WTC11 (cell line): ENCODE results near the gene FBXL14. TPM values are rescaled to one million over a fixed set of nuclear protein-coding genes. Genes with fewer than 3 reads are reported as not detected.

Experiments used
- ATAC-seq: fragments of 200-7000 bp; cut with Tn5 transposase; 2 replicates; pipeline ENCODE4 v1.10.0; 2021; ENCODE audit warnings: mild to moderate bottlenecking, moderate library complexity
- CTCF ChIA-PET: fragments of 300-600 bp; sonication (Branson Sonifier 250); formaldehyde crosslinking; loops from one replicate; lab custom pipeline; 2021; ENCODE audit warnings: antibody characterized with exemption; lab: Charles Lee
- POLR2A ChIA-PET: fragments of 350-600 bp; sonication (Branson Sonifier 250); formaldehyde crosslinking; loops from one replicate; lab custom pipeline; 2021; ENCODE audit warnings: antibody characterized with exemption; lab: Charles Lee
- DNase-seq: peaks from one replicate; pipeline ENCODE4 v3.0.0; 2021; ENCODE audit warnings: low spot score
- H3K27ac Mint-ChIP-seq: 2 replicates; pipeline ENCODE4 v1.8.0; 2021; ENCODE audit warnings: mixed read lengths
- H3K27me3 Mint-ChIP-seq: 2 replicates; pipeline ENCODE4 v1.8.0; 2021; ENCODE audit warnings: low read depth, mild to moderate bottlenecking, moderate library complexity, mixed read lengths
- H3K36me3 Mint-ChIP-seq: 2 replicates; pipeline ENCODE4 v1.8.0; 2021; ENCODE audit warnings: mixed read lengths
- H3K4me1 Mint-ChIP-seq: 2 replicates; pipeline ENCODE4 v1.8.0; 2022; ENCODE audit warnings: mixed read lengths
- H3K4me3 Mint-ChIP-seq: 2 replicates; pipeline ENCODE4 v1.8.0; 2021; ENCODE audit warnings: mild to moderate bottlenecking, moderate library complexity, mixed read lengths
- H3K9me3 Mint-ChIP-seq: 2 replicates; pipeline ENCODE4 v1.8.0; 2021; ENCODE audit warnings: mixed read lengths
- EMX1 ChIP-seq: fragments of 250-450 bp; sonication (Bioruptor Pico); IDR thresholded peaks from 2 replicates; pipeline ENCODE4 v1.8.0; 2021; ENCODE audit warnings: mild to moderate bottlenecking
- FOXJ3 ChIP-seq: sonication (generic); formaldehyde crosslinking; IDR thresholded peaks from 2 replicates; pipeline ENCODE4 v1.9.0; 2021; ENCODE audit warnings: missing genetic modification reagents, mild to moderate bottlenecking, borderline replicate concordance
- GABPB1 ChIP-seq: sonication (generic); formaldehyde crosslinking; IDR thresholded peaks from 2 replicates; pipeline ENCODE4 v1.8.1; 2023; ENCODE audit warnings: mild to moderate bottlenecking, missing genetic modification reagents
- JAZF1 ChIP-seq: fragments of 250-450 bp; sonication (Bioruptor Pico); IDR thresholded peaks from 2 replicates; pipeline ENCODE4 v1.9.0; 2021; ENCODE audit warnings: moderate library complexity, mild to moderate bottlenecking, inconsistent platforms
- KAT7 ChIP-seq: sonication (generic); formaldehyde crosslinking; IDR thresholded peaks from 2 replicates; pipeline ENCODE4 v1.8.1; 2023; ENCODE audit warnings: missing genetic modification reagents, mild to moderate bottlenecking, borderline replicate concordance
- MXD4 ChIP-seq: fragments of 250-450 bp; sonication (Bioruptor Pico); IDR thresholded peaks from 2 replicates; pipeline ENCODE4 v1.8.0; 2021; ENCODE audit warnings: mild to moderate bottlenecking, moderate library complexity, borderline replicate concordance
- NFYB ChIP-seq: sonication (generic); formaldehyde crosslinking; conservative IDR thresholded peaks from 2 replicates; pipeline ENCODE4 v1.8.0; 2022; ENCODE audit warnings: low read depth, missing genetic modification reagents
- NR1H2 ChIP-seq: sonication (generic); formaldehyde crosslinking; IDR thresholded peaks from 2 replicates; pipeline ENCODE4 v1.9.0; 2021; ENCODE audit warnings: mild to moderate bottlenecking, moderate library complexity, missing genetic modification reagents
- OVOL2 ChIP-seq: fragments of 250-450 bp; sonication (Bioruptor Pico); IDR thresholded peaks from 2 replicates; pipeline ENCODE4 v1.9.0; 2021; ENCODE audit warnings: mild to moderate bottlenecking, borderline replicate concordance
- RORB ChIP-seq: fragments of 250-450 bp; sonication (Bioruptor Pico); IDR thresholded peaks from 2 replicates; pipeline ENCODE4 v1.9.0; 2021; ENCODE audit warnings: mild to moderate bottlenecking
- SMAD3 ChIP-seq: sonication (generic); formaldehyde crosslinking; IDR thresholded peaks from 2 replicates; pipeline ENCODE4 v1.8.0; 2022; ENCODE audit warnings: missing genetic modification reagents, mild to moderate bottlenecking, borderline replicate concordance
- SMAD4 ChIP-seq: sonication (generic); formaldehyde crosslinking; IDR thresholded peaks from 2 replicates; pipeline ENCODE4 v1.8.0; 2022; ENCODE audit warnings: mild to moderate bottlenecking, missing genetic modification reagents
- TEAD1 ChIP-seq: sonication (generic); formaldehyde crosslinking; IDR thresholded peaks from 2 replicates; pipeline ENCODE4 v1.8.0; 2022; ENCODE audit warnings: mild to moderate bottlenecking, missing genetic modification reagents
- TP53 ChIP-seq: sonication (generic); formaldehyde crosslinking; IDR thresholded peaks from 2 replicates; pipeline ENCODE4 v1.8.1; 2023; ENCODE audit warnings: mild to moderate bottlenecking, missing genetic modification reagents
- ZNF121 ChIP-seq: sonication (generic); formaldehyde crosslinking; IDR thresholded peaks from 2 replicates; pipeline ENCODE4 v1.8.0; 2023; ENCODE audit warnings: missing genetic modification reagents
- ZNF263 ChIP-seq: sonication (generic); formaldehyde crosslinking; IDR thresholded peaks from 2 replicates; pipeline ENCODE4 v1.8.1; 2022; ENCODE audit warnings: low read depth, mild to moderate bottlenecking, moderate library complexity, missing genetic modification reagents
- ZNF396 ChIP-seq: fragments of 250-450 bp; sonication (Bioruptor Pico); IDR thresholded peaks from 2 replicates; pipeline ENCODE4 v1.8.0; 2021; ENCODE audit warnings: mild to moderate bottlenecking, moderate library complexity, borderline replicate concordance
- total RNA-seq: library from RNA; stranded (reverse); gene quantifications from 3 replicates; pipeline ENCODE4 v1.2.3, GENCODE V29; 2021
- TF ChIP-seq, protein P1 (sequence below): sonication (generic); formaldehyde crosslinking; IDR thresholded peaks from 2 replicates; pipeline ENCODE4 v1.8.1; 2023; ENCODE audit warnings: mild to moderate bottlenecking, missing genetic modification reagents, moderate library complexity
- TF ChIP-seq, protein P2 (sequence below): sonication (generic); formaldehyde crosslinking; IDR thresholded peaks from 2 replicates; pipeline ENCODE4 v1.8.0; 2022; ENCODE audit warnings: mild to moderate bottlenecking, missing genetic modification reagents
- TF ChIP-seq, protein P3 (sequence below): fragments of 250-450 bp; sonication (Bioruptor Pico); IDR thresholded peaks from 2 replicates; pipeline ENCODE4 v1.9.0; 2021; ENCODE audit warnings: mild to moderate bottlenecking
- TF ChIP-seq, protein P4 (sequence below): sonication (generic); formaldehyde crosslinking; IDR thresholded peaks from 2 replicates; pipeline ENCODE4 v1.8.0; 2023; ENCODE audit warnings: missing genetic modification reagents, mild to moderate bottlenecking, borderline replicate concordance

FBXL14 gene
- total RNA-seq, 1 experiment from 2014 or later: 12.0 TPM

DNA sequence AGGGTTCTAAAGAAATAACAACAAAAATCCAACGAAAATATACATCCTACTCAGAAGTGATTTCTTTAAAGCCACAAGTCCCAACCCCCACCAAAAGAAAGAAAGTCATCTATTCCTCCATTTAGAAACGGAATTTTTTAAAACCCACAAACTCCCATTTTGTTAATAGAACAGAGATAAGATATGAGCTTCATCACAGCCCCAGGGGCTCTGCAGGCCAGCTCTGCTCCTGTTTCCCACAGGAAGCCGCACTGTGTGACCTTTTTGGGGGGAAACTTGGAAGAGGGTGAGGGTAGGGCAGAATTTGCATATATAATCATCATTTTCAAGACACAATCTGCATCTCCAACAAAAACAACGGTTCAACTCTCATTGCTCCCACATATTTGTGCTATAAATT is 2.8 kb downstream of the FBXL14 start:
- ATAC-seq (no peak), DNase-seq (no peak)
- H3K4me3 Mint-ChIP-seq: peak overlapping the region; percentile 86
- ChIA-PET POLR2A (no interaction called here), CTCF (interaction anchor here (1.6 to 2.4 kb wide), 2 partner anchors 11 to 38 kb away, joined by 3 to 16 read pairs; partner anchors contain the start of gene WNT5B)
- peaks cover 78% of the 10 kb centered on the region for H3K27me3 Mint-ChIP-seq
- TF ChIP-seq, protein P1, sequence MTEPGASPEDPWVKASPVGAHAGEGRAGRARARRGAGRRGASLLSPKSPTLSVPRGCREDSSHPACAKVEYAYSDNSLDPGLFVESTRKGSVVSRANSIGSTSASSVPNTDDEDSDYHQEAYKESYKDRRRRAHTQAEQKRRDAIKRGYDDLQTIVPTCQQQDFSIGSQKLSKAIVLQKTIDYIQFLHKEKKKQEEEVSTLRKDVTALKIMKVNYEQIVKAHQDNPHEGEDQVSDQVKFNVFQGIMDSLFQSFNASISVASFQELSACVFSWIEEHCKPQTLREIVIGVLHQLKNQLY (CRISPR knock-in tag): no peak
- no peak for TF ChIP-seq SMAD3 (CRISPR knock-in tag)
- TF ChIP-seq FOXJ3: no peak
- no peaks in the 10 kb centered on the region for H3K36me3 Mint-ChIP-seq
- H3K9me3 Mint-ChIP-seq: no peaks in the 10 kb centered on the region
- no peak overlapping the region for H3K27ac Mint-ChIP-seq
- peaks cover 72% of the 10 kb centered on the region for H3K4me1 Mint-ChIP-seq

GRCh38 chr12:1591034-1591433 is 3.3 kb downstream of the FBXL14 start:
- ATAC-seq (no peak), DNase-seq (no peak)
- H3K27me3 Mint-ChIP-seq: peaks cover 78% of the 10 kb centered on the region
- peaks cover 72% of the 10 kb centered on the region for H3K4me1 Mint-ChIP-seq
- ChIA-PET POLR2A (interaction anchor here (0.6 kb wide), 1 partner anchor 254 kb away, joined by 5 read pairs; no protein-coding TSS in a partner anchor), CTCF (interaction anchor here (0.9 to 5.9 kb wide), 7 partner anchors 10 to 641 kb away, joined by 3 to 39 read pairs (median 4); partner anchors contain the start of gene RAD52)
- H3K36me3 Mint-ChIP-seq: no peaks in the 10 kb centered on the region
- TF ChIP-seq, protein P2, sequence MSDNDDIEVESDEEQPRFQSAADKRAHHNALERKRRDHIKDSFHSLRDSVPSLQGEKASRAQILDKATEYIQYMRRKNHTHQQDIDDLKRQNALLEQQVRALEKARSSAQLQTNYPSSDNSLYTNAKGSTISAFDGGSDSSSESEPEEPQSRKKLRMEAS: no peak
- TF ChIP-seq GABPB1 (CRISPR knock-in tag) (no peak), TEAD1 (no peak), MXD4 (CRISPR knock-in tag) (no peak), NFYB (CRISPR knock-in tag) (no peak), TP53 (CRISPR knock-in tag) (no peak), KAT7 (no peak), SMAD4 (CRISPR knock-in tag) (no peak), OVOL2 (CRISPR knock-in tag) (no peak), JAZF1 (no peak), EMX1 (CRISPR knock-in tag) (no peak), ZNF396 (CRISPR knock-in tag) (no peak), ZNF121 (CRISPR knock-in tag) (no peak), RORB (CRISPR knock-in tag) (no peak), NR1H2 (CRISPR knock-in tag) (no peak), ZNF263 (CRISPR knock-in tag) (no peak)
- TF ChIP-seq, protein P3, sequence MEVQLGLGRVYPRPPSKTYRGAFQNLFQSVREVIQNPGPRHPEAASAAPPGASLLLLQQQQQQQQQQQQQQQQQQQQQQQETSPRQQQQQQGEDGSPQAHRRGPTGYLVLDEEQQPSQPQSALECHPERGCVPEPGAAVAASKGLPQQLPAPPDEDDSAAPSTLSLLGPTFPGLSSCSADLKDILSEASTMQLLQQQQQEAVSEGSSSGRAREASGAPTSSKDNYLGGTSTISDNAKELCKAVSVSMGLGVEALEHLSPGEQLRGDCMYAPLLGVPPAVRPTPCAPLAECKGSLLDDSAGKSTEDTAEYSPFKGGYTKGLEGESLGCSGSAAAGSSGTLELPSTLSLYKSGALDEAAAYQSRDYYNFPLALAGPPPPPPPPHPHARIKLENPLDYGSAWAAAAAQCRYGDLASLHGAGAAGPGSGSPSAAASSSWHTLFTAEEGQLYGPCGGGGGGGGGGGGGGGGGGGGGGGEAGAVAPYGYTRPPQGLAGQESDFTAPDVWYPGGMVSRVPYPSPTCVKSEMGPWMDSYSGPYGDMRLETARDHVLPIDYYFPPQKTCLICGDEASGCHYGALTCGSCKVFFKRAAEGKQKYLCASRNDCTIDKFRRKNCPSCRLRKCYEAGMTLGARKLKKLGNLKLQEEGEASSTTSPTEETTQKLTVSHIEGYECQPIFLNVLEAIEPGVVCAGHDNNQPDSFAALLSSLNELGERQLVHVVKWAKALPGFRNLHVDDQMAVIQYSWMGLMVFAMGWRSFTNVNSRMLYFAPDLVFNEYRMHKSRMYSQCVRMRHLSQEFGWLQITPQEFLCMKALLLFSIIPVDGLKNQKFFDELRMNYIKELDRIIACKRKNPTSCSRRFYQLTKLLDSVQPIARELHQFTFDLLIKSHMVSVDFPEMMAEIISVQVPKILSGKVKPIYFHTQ (CRISPR knock-in tag): no peak
- TF ChIP-seq, protein P4, sequence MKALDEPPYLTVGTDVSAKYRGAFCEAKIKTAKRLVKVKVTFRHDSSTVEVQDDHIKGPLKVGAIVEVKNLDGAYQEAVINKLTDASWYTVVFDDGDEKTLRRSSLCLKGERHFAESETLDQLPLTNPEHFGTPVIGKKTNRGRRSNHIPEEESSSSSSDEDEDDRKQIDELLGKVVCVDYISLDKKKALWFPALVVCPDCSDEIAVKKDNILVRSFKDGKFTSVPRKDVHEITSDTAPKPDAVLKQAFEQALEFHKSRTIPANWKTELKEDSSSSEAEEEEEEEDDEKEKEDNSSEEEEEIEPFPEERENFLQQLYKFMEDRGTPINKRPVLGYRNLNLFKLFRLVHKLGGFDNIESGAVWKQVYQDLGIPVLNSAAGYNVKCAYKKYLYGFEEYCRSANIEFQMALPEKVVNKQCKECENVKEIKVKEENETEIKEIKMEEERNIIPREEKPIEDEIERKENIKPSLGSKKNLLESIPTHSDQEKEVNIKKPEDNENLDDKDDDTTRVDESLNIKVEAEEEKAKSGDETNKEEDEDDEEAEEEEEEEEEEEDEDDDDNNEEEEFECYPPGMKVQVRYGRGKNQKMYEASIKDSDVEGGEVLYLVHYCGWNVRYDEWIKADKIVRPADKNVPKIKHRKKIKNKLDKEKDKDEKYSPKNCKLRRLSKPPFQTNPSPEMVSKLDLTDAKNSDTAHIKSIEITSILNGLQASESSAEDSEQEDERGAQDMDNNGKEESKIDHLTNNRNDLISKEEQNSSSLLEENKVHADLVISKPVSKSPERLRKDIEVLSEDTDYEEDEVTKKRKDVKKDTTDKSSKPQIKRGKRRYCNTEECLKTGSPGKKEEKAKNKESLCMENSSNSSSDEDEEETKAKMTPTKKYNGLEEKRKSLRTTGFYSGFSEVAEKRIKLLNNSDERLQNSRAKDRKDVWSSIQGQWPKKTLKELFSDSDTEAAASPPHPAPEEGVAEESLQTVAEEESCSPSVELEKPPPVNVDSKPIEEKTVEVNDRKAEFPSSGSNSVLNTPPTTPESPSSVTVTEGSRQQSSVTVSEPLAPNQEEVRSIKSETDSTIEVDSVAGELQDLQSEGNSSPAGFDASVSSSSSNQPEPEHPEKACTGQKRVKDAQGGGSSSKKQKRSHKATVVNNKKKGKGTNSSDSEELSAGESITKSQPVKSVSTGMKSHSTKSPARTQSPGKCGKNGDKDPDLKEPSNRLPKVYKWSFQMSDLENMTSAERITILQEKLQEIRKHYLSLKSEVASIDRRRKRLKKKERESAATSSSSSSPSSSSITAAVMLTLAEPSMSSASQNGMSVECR (CRISPR knock-in tag): no peak
- H3K27ac Mint-ChIP-seq: no peak overlapping the region
- peak overlapping the region; percentile 71 for H3K4me3 Mint-ChIP-seq
- H3K9me3 Mint-ChIP-seq: no peaks in the 10 kb centered on the region
